Measurements from ENCODE around the gene LRP8.

DNA sequence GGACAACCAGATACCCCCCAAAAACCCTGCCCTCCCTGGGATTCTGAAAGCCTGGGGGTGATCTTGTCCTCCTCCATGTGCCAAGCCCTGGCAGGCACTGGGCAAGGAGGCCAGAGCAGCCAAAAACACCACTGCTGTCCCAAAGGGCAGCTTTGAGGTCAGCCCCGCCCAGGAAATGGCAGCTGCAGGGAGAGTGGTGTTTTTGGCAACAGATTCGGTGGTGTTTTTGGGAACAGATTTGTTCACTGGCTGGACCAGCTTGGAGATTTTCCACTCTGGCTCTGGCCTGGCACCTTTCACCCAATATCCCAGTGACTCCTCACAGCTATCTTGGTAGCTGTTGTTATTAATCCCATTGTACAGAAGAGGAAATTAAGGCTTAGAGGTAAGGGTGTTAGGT, 34.7 kb downstream of the LRP8 start:
- TF ChIP-seq, protein P1, sequence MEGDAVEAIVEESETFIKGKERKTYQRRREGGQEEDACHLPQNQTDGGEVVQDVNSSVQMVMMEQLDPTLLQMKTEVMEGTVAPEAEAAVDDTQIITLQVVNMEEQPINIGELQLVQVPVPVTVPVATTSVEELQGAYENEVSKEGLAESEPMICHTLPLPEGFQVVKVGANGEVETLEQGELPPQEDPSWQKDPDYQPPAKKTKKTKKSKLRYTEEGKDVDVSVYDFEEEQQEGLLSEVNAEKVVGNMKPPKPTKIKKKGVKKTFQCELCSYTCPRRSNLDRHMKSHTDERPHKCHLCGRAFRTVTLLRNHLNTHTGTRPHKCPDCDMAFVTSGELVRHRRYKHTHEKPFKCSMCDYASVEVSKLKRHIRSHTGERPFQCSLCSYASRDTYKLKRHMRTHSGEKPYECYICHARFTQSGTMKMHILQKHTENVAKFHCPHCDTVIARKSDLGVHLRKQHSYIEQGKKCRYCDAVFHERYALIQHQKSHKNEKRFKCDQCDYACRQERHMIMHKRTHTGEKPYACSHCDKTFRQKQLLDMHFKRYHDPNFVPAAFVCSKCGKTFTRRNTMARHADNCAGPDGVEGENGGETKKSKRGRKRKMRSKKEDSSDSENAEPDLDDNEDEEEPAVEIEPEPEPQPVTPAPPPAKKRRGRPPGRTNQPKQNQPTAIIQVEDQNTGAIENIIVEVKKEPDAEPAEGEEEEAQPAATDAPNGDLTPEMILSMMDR (IDR thresholded peaks at IDR 0.05 in 2 of 3, conservative IDR thresholded peaks at IDR 0.05 in 1 of 3; ENCODE audit: borderline replicate concordance in 1 of 3, insufficient read depth in 1 of 3, low read depth in 2 of 3, low read length in 2 of 3) = no peak
- no peak for TF ChIP-seq EZH2 (IDR thresholded peaks at IDR 0.05)
- TF ChIP-seq POLR2A (IDR thresholded peaks at IDR 0.05; ENCODE audit: borderline replicate concordance, extremely low read depth, insufficient read depth, insufficient read length) = no peak
- TF ChIP-seq SRF (IDR thresholded peaks at IDR 0.05; ENCODE audit: low read depth) = no peak
- no peak for TF ChIP-seq YY1 (IDR thresholded peaks at IDR 0.05; ENCODE audit: extremely low read depth, insufficient replicate concordance, low read depth, low read length)
- no peak for TF ChIP-seq ZNF274 (IDR thresholded peaks at IDR 0.05; ENCODE audit: low read depth, low read length)
- TF ChIP-seq EZH2phosphoT487 (IDR thresholded peaks at IDR 0.05; ENCODE audit: borderline replicate concordance) = no peak
- TF ChIP-seq CEBPB (IDR thresholded peaks at IDR 0.05; ENCODE audit: low read depth) = no peak
